ENCODE measurements around the gene NCLN. TPM values are rescaled to one million over a fixed set of nuclear protein-coding genes. Genes with fewer than 3 reads are reported as not detected.
"Not testable (repeated sequence)": the region's sequence is repeated elsewhere in the genome, so short reads cannot be mapped to it uniquely, and the experiment has no call there.

The NCLN gene
- total RNA-seq, 2 experiments from 2014 or later, result 49.6 to 51.9 TPM

DNA sequence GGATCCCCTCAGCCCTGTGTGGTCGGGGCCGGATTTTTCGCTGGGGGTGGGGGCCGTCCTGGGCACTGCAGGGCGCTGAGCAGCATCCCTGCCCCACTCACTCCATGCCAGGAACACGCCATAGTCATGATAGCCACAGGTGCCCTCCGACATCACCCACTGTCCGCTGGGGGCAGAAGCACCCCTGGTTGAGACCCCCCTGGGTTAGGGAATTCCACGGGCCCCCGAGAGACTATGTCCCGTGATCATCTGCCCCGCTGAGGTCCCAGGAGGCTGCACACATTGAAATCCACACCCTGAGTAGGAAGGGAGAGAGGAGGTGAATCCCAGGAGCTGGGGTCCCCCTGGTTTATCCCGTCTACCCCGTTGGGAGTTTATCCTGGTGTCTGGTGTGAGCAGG is 16.2 kb downstream of the NCLN start:
- ChIA-PET CTCF (no interaction called here), POLR2A (no interaction called here)
- H3K27me3 Mint-ChIP-seq, result no peaks in the 10 kb centered on the region
- no peaks in the 10 kb centered on the region for H3K9me3 ChIP-seq (ENCODE audit: control insufficient read depth in 1 of 2, insufficient read depth in 1 of 2, low read length in 2 of 2)
- peaks cover 40% of the 10 kb centered on the region for H3K36me3 ChIP-seq (ENCODE audit: insufficient read depth, low read length)
- DNase-seq, result no peak
- no peaks in the 10 kb centered on the region for H3K4me1 ChIP-seq (ENCODE audit: insufficient read depth, low read length)
- H3K27me3 ChIP-seq (ENCODE audit: control insufficient read depth in 1 of 2, insufficient read depth in 2 of 2, low read length in 2 of 2), result no peaks in the 10 kb centered on the region
- intact Hi-C loops (cut with DNase I, micrococcal nuclease), result no loop called here
- no peak overlapping the region for H3K4me3 ChIP-seq (ENCODE audit: low read length)
- ATAC-seq (ENCODE audit: poor library complexity), result no peak
- no peak overlapping the region for H3K27ac ChIP-seq (ENCODE audit: low read depth in 1 of 2, low read length in 2 of 2)
- no peak overlapping the region for H3K27ac Mint-ChIP-seq
- no peak for TF ChIP-seq CTCF (IDR thresholded peaks at IDR 0.05)
- H3K36me3 Mint-ChIP-seq (ENCODE audit: low read depth), result peaks cover 18% of the 10 kb centered on the region
- no peaks in the 10 kb centered on the region for H3K9me3 Mint-ChIP-seq
- no peak overlapping the region for H3K4me3 Mint-ChIP-seq
- no peaks in the 10 kb centered on the region for H3K4me1 Mint-ChIP-seq (ENCODE audit: low read depth)

DNA sequence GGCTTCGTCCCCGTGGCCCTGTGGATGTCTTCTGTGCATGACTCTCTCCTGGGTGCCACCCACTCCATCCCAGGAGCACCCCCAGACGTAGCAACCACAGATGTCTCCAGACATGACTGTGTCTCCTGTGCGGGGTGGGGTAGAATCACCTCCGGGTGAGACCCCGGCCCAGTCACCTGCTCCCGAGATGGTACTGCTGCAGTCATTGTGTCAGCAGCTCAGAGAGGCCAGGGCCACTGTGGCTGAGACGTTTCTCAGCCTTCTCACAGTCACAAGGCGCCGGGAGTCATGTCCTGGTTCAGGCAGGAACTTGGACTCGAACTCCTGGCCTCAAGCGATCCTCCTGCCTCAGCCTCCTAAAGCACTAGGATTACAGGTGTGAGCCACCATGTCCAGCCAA is 16.6 kb downstream of the NCLN start:
- POLR2A ChIA-PET, result no interaction called here

GRCh38 chr19:3202895-3203294 is 17.2 kb downstream of the NCLN start:
- H3K36me3 Mint-ChIP-seq (ENCODE audit: low read depth), result peaks cover 18% of the 10 kb centered on the region
- intact Hi-C loops (cut with DNase I, micrococcal nuclease); DNase-seq; H3K4me1 Mint-ChIP-seq (ENCODE audit: low read depth); ATAC-seq (ENCODE audit: poor library complexity); H3K9me3 Mint-ChIP-seq; POLR2A ChIA-PET; H3K9me3 ChIP-seq (ENCODE audit: control insufficient read depth in 1 of 2, insufficient read depth in 1 of 2, low read length in 2 of 2); H3K4me1 ChIP-seq (ENCODE audit: insufficient read depth, low read length); H3K27me3 Mint-ChIP-seq; H3K4me3 Mint-ChIP-seq; H3K27ac ChIP-seq (ENCODE audit: low read depth in 1 of 2, low read length in 2 of 2); H3K4me3 ChIP-seq (ENCODE audit: low read length); H3K27ac Mint-ChIP-seq; H3K27me3 ChIP-seq (ENCODE audit: control insufficient read depth in 1 of 2, insufficient read depth in 2 of 2, low read length in 2 of 2): not testable (repeated sequence)
- H3K36me3 ChIP-seq (ENCODE audit: insufficient read depth, low read length), result peaks cover 47% of the 10 kb centered on the region
- CTCF ChIA-PET, result interaction anchor here (0.6 kb wide), 1 partner anchor 785 kb away, joined by 4 read pairs; no protein-coding TSS in a partner anchor

More for the DNA sequence above, 16.6 kb downstream of the NCLN start:
- no peak overlapping the region for H3K27ac ChIP-seq (ENCODE audit: low read depth in 1 of 2, low read length in 2 of 2)
- no peak overlapping the region for H3K4me3 ChIP-seq (ENCODE audit: low read length)
- H3K27me3 Mint-ChIP-seq, result no peaks in the 10 kb centered on the region
- H3K27me3 ChIP-seq (ENCODE audit: control insufficient read depth in 1 of 2, insufficient read depth in 2 of 2, low read length in 2 of 2), result no peaks in the 10 kb centered on the region
- no peak overlapping the region for H3K4me3 Mint-ChIP-seq
- TF ChIP-seq CTCF (IDR thresholded peaks at IDR 0.05), result no peak
- CTCF ChIA-PET, result interaction anchor here (0.6 kb wide), 1 partner anchor 785 kb away, joined by 4 read pairs; no protein-coding TSS in a partner anchor
- H3K9me3 ChIP-seq (ENCODE audit: control insufficient read depth in 1 of 2, insufficient read depth in 1 of 2, low read length in 2 of 2), result no peaks in the 10 kb centered on the region
- H3K4me1 Mint-ChIP-seq (ENCODE audit: low read depth), result no peaks in the 10 kb centered on the region
- H3K9me3 Mint-ChIP-seq, result no peaks in the 10 kb centered on the region
- peaks cover 18% of the 10 kb centered on the region for H3K36me3 Mint-ChIP-seq (ENCODE audit: low read depth)
- no peaks in the 10 kb centered on the region for H3K4me1 ChIP-seq (ENCODE audit: insufficient read depth, low read length)
- intact Hi-C loops (cut with DNase I, micrococcal nuclease), result no loop called here
- ATAC-seq (ENCODE audit: poor library complexity) (no peak), DNase-seq (no peak)
- peaks cover 42% of the 10 kb centered on the region for H3K36me3 ChIP-seq (ENCODE audit: insufficient read depth, low read length)
- no peak overlapping the region for H3K27ac Mint-ChIP-seq

All from CD4-positive, alpha-beta T cell (primary cell).